K562 (cell line): ENCODE data around the gene HSPA1L. TPM values are rescaled to one million over a fixed set of nuclear protein-coding genes. Genes with fewer than 3 reads are reported as not detected.

Experiments
- BRF1 ChIP-seq: IDR thresholded peaks from 3 replicates; pipeline ENCODE4 v1.6.1; 2011; ENCODE audit warnings: borderline replicate concordance, mild to moderate bottlenecking; ENCODE audit not compliant: insufficient read length; ENCODE audit errors: extremely low read depth
- CBX5 ChIP-seq: IDR thresholded peaks from 2 replicates; pipeline ENCODE4 v1.6.1; 2014; ENCODE audit warnings: low read depth, borderline replicate concordance
- CHCHD3 ChIP-seq: fragments of 250-450 bp; sonication (Bioruptor Pico); IDR thresholded peaks from 2 replicates; pipeline ENCODE4 v2.1.2; 2022; ENCODE audit warnings: mild to moderate bottlenecking
- DPF2 ChIP-seq: fragments of 450-650 bp; IDR thresholded peaks from 2 replicates; pipeline ENCODE4 v1.6.1; 2016
- ELF2 ChIP-seq: fragments of 250-450 bp; sonication (Bioruptor Pico); IDR thresholded peaks from 2 replicates; pipeline ENCODE4 v1.5.0; 2021; ENCODE audit warnings: mild to moderate bottlenecking
- HDAC2 ChIP-seq: fragments of 450-650 bp; IDR thresholded peaks from 2 replicates; pipeline ENCODE4 v1.6.1; 2016; ENCODE audit warnings: mild to moderate bottlenecking
- OTX1 ChIP-seq: fragments of 450-650 bp; formaldehyde crosslinking; IDR thresholded peaks from 2 replicates; pipeline ENCODE4 v1.4.0; 2022; ENCODE audit warnings: mild to moderate bottlenecking
- RBM25 ChIP-seq: fragments of 200-400 bp; formaldehyde crosslinking; IDR thresholded peaks from 2 replicates; pipeline ENCODE4 v1.6.1; 2018; ENCODE audit warnings: low read length, low read depth, moderate library complexity; ENCODE audit not compliant: severe bottlenecking
- SAP30 ChIP-seq: fragments of 200-600 bp; sonication (generic); IDR thresholded peaks from 2 replicates; pipeline ENCODE4 v1.6.1; 2012; ENCODE audit warnings: borderline replicate concordance, low read depth, mild to moderate bottlenecking, moderate library complexity, low read length, control low read depth, inconsistent platforms; ENCODE audit not compliant: insufficient read depth, poor library complexity, severe bottlenecking
- SMARCA4 ChIP-seq: fragments of 450-650 bp; IDR thresholded peaks from 2 replicates; pipeline ENCODE4 v1.6.1; 2016
- SREBF1 ChIP-seq: fragments of 150-350 bp; IDR thresholded peaks from 2 replicates; pipeline ENCODE4 v1.6.1; 2014; ENCODE audit warnings: antibody characterized with exemption, low read depth, low read length, borderline replicate concordance
- TCF7L2 ChIP-seq: fragments of 150-350 bp; IDR thresholded peaks from 2 replicates; pipeline ENCODE4 v1.6.1; 2016; ENCODE audit warnings: low read depth, mild to moderate bottlenecking, low read length, moderate library complexity
- ZNF586 ChIP-seq: fragments of 450-650 bp; formaldehyde crosslinking; conservative IDR thresholded peaks from 2 replicates; pipeline ENCODE4 v1.4.0; 2020; ENCODE audit warnings: mild to moderate bottlenecking, moderate library complexity
- ZNF717 ChIP-seq: fragments of 250-450 bp; sonication (Bioruptor Pico); IDR thresholded peaks from 2 replicates; pipeline ENCODE4 v1.5.0; 2021
- ZNF75A ChIP-seq: fragments of 450-650 bp; formaldehyde crosslinking; IDR thresholded peaks from 2 replicates; pipeline ENCODE4 v1.4.0; 2020; ENCODE audit warnings: mild to moderate bottlenecking
- polyA plus RNA-seq, 8 experiments: library from polyadenylated mRNA; depleted of rRNA in 4 of 8; stranded (reverse) in 5 of 8; unstranded in 3 of 8; fragments of >200 nt; fragmentation: Nextera tagmentation in 2 of 8; fragmentation: Illumina TruSeq in 1 of 8; extraction: Ambion mirVana in 2 of 8; extraction: Trizol in 1 of 8; gene quantifications; 2 replicates each; pipeline versions ENCODE4 v1.2.1 to v1.2.3, GENCODE V29; 2011 to 2014; ENCODE audit warnings: inconsistent platforms in 1 of 8, missing spikeins in 1 of 8
- total RNA-seq, 7 experiments: library from RNA; depleted of rRNA in 6 of 7; stranded (reverse); fragments of >200 nt in 6 of 7; fragmentation: Illumina TruSeq in 2 of 7; extraction: Trizol in 2 of 7; gene quantifications; 2 replicates each; pipeline versions ENCODE4 v1.2.1 to v1.2.3, GENCODE V29; 2011 to 2021; ENCODE audit warnings: low replicate concordance in 1 of 7
- TF ChIP-seq, protein P1 (sequence below): sonication (generic); formaldehyde crosslinking; IDR thresholded peaks from 2 replicates; pipeline ENCODE4 v1.8.1; 2022; ENCODE audit warnings: missing genetic modification reagents
- TF ChIP-seq, protein P2 (sequence below): IDR thresholded peaks from 2 replicates; pipeline ENCODE4 v1.6.1; 2012; ENCODE audit warnings: low read depth, low read length, improper control_type of control experiment, borderline replicate concordance
- TF ChIP-seq, protein P3 (sequence below): sonication (generic); IDR thresholded peaks from 2 replicates; pipeline ENCODE4 v1.6.1; 2016
- TF ChIP-seq, protein P4 (sequence below): fragments of 250-450 bp; sonication (Bioruptor Pico); IDR thresholded peaks from 2 replicates; pipeline ENCODE4 v1.5.0; 2021; ENCODE audit warnings: mild to moderate bottlenecking, borderline replicate concordance

HSPA1L gene
- total and polyA plus RNA-seq, 9 of the 15 experiments (the other 6 are each of a cell fraction or from before 2014, with no cell fraction given) = 0.14 to 2.1 (median 1.3) TPM

DNA sequence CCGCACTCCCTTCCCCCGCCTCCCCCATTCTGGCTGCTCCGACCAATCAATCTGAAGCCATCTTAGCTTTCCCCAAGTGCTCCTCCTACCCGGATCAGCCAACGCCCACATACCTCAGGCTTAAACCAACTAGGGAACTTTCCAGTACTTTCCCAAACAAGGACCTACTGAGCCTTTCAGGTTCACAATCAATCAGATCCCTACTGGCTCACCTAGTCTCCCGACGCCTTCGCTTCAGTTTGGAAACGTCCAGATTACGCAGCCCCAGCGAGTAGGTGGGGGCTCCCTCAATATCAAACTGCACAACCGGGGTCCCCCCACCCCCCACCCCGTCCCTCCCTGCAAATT is 432 bp downstream of the HSPA1L start (continued):
- 0 out of 2 replicates have a peak, but pooled peaks have one; percentile 25 for TF ChIP-seq ZNF586 (CRISPR knock-in tag)
- no peak for TF ChIP-seq ZNF717
- TF ChIP-seq ZNF75A = 0 out of 2 replicates have a peak, but pooled peaks have one; percentile 35
- TF ChIP-seq, protein P1, sequence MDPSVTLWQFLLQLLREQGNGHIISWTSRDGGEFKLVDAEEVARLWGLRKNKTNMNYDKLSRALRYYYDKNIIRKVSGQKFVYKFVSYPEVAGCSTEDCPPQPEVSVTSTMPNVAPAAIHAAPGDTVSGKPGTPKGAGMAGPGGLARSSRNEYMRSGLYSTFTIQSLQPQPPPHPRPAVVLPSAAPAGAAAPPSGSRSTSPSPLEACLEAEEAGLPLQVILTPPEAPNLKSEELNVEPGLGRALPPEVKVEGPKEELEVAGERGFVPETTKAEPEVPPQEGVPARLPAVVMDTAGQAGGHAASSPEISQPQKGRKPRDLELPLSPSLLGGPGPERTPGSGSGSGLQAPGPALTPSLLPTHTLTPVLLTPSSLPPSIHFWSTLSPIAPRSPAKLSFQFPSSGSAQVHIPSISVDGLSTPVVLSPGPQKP = no peak
- TF ChIP-seq DPF2 = peak; percentile 85
- no peak for TF ChIP-seq CBX5
- peak; percentile 84 for TF ChIP-seq OTX1
- TF ChIP-seq, protein P2, sequence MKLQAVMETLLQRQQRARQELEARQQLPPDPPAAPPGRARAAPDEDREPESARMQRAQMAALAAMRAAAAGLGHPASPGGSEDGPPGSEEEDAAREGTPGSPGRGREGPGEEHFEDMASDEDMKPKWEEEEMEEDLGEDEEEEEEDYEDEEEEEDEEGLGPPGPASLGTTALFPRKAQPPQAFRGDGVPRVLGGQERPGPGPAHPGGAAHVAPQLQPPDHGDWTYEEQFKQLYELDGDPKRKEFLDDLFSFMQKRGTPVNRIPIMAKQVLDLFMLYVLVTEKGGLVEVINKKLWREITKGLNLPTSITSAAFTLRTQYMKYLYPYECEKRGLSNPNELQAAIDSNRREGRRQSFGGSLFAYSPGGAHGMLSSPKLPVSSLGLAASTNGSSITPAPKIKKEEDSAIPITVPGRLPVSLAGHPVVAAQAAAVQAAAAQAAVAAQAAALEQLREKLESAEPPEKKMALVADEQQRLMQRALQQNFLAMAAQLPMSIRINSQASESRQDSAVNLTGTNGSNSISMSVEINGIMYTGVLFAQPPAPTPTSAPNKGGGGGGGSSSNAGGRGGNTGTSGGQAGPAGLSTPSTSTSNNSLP = peak; percentile 4; the same call in 1 of the 2 replicates
- TF ChIP-seq, protein P3, sequence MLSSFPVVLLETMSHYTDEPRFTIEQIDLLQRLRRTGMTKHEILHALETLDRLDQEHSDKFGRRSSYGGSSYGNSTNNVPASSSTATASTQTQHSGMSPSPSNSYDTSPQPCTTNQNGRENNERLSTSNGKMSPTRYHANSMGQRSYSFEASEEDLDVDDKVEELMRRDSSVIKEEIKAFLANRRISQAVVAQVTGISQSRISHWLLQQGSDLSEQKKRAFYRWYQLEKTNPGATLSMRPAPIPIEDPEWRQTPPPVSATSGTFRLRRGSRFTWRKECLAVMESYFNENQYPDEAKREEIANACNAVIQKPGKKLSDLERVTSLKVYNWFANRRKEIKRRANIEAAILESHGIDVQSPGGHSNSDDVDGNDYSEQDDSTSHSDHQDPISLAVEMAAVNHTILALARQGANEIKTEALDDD = peak; percentile 80
- TF ChIP-seq SMARCA4 = peak; percentile 59; the same call in 1 of the 2 replicates
- TF ChIP-seq, protein P4, sequence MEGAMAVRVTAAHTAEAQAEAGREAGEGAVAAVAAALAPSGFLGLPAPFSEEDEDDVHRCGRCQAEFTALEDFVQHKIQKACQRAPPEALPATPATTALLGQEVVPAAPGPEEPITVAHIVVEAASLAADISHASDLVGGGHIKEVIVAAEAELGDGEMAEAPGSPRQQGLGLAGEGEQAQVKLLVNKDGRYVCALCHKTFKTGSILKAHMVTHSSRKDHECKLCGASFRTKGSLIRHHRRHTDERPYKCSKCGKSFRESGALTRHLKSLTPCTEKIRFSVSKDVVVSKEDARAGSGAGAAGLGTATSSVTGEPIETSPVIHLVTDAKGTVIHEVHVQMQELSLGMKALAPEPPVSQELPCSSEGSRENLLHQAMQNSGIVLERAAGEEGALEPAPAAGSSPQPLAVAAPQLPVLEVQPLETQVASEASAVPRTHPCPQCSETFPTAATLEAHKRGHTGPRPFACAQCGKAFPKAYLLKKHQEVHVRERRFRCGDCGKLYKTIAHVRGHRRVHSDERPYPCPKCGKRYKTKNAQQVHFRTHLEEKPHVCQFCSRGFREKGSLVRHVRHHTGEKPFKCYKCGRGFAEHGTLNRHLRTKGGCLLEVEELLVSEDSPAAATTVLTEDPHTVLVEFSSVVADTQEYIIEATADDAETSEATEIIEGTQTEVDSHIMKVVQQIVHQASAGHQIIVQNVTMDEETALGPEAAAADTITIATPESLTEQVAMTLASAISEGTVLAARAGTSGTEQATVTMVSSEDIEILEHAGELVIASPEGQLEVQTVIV = no peak
- no peak for TF ChIP-seq CHCHD3
- TF ChIP-seq HDAC2 = peak; percentile 69; the same call in 1 of the 2 replicates
- no peak for TF ChIP-seq BRF1
- peak; percentile 76 for TF ChIP-seq ELF2 (CRISPR knock-in tag)
- no peak for TF ChIP-seq SAP30
- TF ChIP-seq RBM25 = no peak
- no peak for TF ChIP-seq SREBF1
- TF ChIP-seq TCF7L2 = peak; percentile 61; the same call in 1 of the 2 replicates
